ENCODE measurements around the gene ISLR2. TPM values are rescaled to one million over a fixed set of nuclear protein-coding genes. Genes with fewer than 3 reads are reported as not detected.

The ISLR2 gene
- total and polyA plus RNA-seq, 4 donors: 5.2 to 16.7 (median 11.3) TPM

- Histone ChIP-seq H3K27ac (ENCODE audit: low read depth, low read length) (no peak overlapping the region), H3K4me3 (ENCODE audit: low read depth, low read length) (no peak overlapping the region), H3K36me3 (ENCODE audit: control insufficient read depth, insufficient read depth, low read length) (no peaks in the 10 kb centered on the region), H3K4me1 (ENCODE audit: control insufficient read depth, insufficient read depth, low read length) (peaks cover 6% of the 10 kb centered on the region), H3K27me3 (ENCODE audit: control insufficient read depth, insufficient read depth, low read length) (peaks cover 10% of the 10 kb centered on the region), H3K9me3 (ENCODE audit: control insufficient read depth, insufficient read depth, low read length) (no peaks in the 10 kb centered on the region)
- WGBS (ENCODE audit: insufficient coverage): 79% methylated on average over 5 of the region's 6 CpGs
- DNase-seq (ENCODE audit: low read depth in 4 of 6, low spot score in 6 of 6): no peak
Observed at GRCh38 chr15:74120426-74120825, 10.0 kb upstream of the ISLR2 start.

- Histone ChIP-seq H3K27me3 (ENCODE audit: control insufficient read depth, insufficient read depth, low read length) (peaks cover 12% of the 10 kb centered on the region), H3K27ac (ENCODE audit: low read depth, low read length) (no peak overlapping the region)
- WGBS (ENCODE audit: insufficient coverage): 19% methylated on average over 4 of the region's 4 CpGs
Observed at GRCh38 chr15:74121039-74121438, 9.3 kb upstream of the ISLR2 start.

GRCh38 chr15:74121858-74122257 lies 8.5 kb upstream of the ISLR2 start:
- no peaks in the 10 kb centered on the region for H3K9me3 ChIP-seq (ENCODE audit: control insufficient read depth, insufficient read depth, low read length)
- H3K27ac ChIP-seq (ENCODE audit: low read depth, low read length): no peak overlapping the region
- WGBS (ENCODE audit: insufficient coverage): 82% methylated on average over 3 of the region's 6 CpGs
- no peaks in the 10 kb centered on the region for H3K36me3 ChIP-seq (ENCODE audit: control insufficient read depth, insufficient read depth, low read length)
- no peak overlapping the region for H3K4me3 ChIP-seq (ENCODE audit: low read depth, low read length)
- DNase-seq (ENCODE audit: low read depth in 4 of 6, low spot score in 6 of 6): no peak
- peaks cover 6% of the 10 kb centered on the region for H3K4me1 ChIP-seq (ENCODE audit: control insufficient read depth, insufficient read depth, low read length)
- H3K27me3 ChIP-seq (ENCODE audit: control insufficient read depth, insufficient read depth, low read length): peaks cover 16% of the 10 kb centered on the region

More at GRCh38 chr15:74121039-74121438, 9.3 kb upstream of the ISLR2 start:
- no peak for DNase-seq (ENCODE audit: low read depth in 4 of 6, low spot score in 6 of 6)
- Histone ChIP-seq H3K9me3 (ENCODE audit: control insufficient read depth, insufficient read depth, low read length) (no peaks in the 10 kb centered on the region), H3K4me3 (ENCODE audit: low read depth, low read length) (no peak overlapping the region), H3K4me1 (ENCODE audit: control insufficient read depth, insufficient read depth, low read length) (peaks cover 6% of the 10 kb centered on the region), H3K36me3 (ENCODE audit: control insufficient read depth, insufficient read depth, low read length) (no peaks in the 10 kb centered on the region)

GRCh38 chr15:74122403-74123130 lies 7.8 kb upstream of the ISLR2 start:
- DNase-seq (ENCODE audit: low read depth in 4 of 6, low spot score in 6 of 6): no peak

GRCh38 chr15:74123131-74123429 lies 7.3 kb upstream of the ISLR2 start:
- Histone ChIP-seq H3K27me3 (ENCODE audit: control insufficient read depth, insufficient read depth, low read length) (peaks cover 28% of the 10 kb centered on the region), H3K4me1 (ENCODE audit: control insufficient read depth, insufficient read depth, low read length) (peaks cover 16% of the 10 kb centered on the region), H3K4me3 (ENCODE audit: low read depth, low read length) (no peak overlapping the region), H3K27ac (ENCODE audit: low read depth, low read length) (no peak overlapping the region), H3K36me3 (ENCODE audit: control insufficient read depth, insufficient read depth, low read length) (no peaks in the 10 kb centered on the region), H3K9me3 (ENCODE audit: control insufficient read depth, insufficient read depth, low read length) (no peaks in the 10 kb centered on the region)
- DNase-seq (ENCODE audit: low read depth in 4 of 6, low spot score in 6 of 6): no peak
- 38% methylated on average over 3 of the region's 4 CpGs for WGBS (ENCODE audit: insufficient coverage)

More at GRCh38 chr15:74122403-74123130, 7.8 kb upstream of the ISLR2 start:
- Histone ChIP-seq H3K4me1 (ENCODE audit: control insufficient read depth, insufficient read depth, low read length) (peaks cover 11% of the 10 kb centered on the region), H3K27ac (ENCODE audit: low read depth, low read length) (no peak overlapping the region), H3K27me3 (ENCODE audit: control insufficient read depth, insufficient read depth, low read length) (peaks cover 23% of the 10 kb centered on the region), H3K9me3 (ENCODE audit: control insufficient read depth, insufficient read depth, low read length) (no peaks in the 10 kb centered on the region), H3K36me3 (ENCODE audit: control insufficient read depth, insufficient read depth, low read length) (no peaks in the 10 kb centered on the region), H3K4me3 (ENCODE audit: low read depth, low read length) (no peak overlapping the region)
- WGBS (ENCODE audit: insufficient coverage): 44% methylated on average over 3 of the region's 5 CpGs

- H3K27ac ChIP-seq (ENCODE audit: low read depth, low read length): no peak overlapping the region
- peaks cover 22% of the 10 kb centered on the region for H3K4me1 ChIP-seq (ENCODE audit: control insufficient read depth, insufficient read depth, low read length)
- H3K36me3 ChIP-seq (ENCODE audit: control insufficient read depth, insufficient read depth, low read length): no peaks in the 10 kb centered on the region
- no peaks in the 10 kb centered on the region for H3K9me3 ChIP-seq (ENCODE audit: control insufficient read depth, insufficient read depth, low read length)
- WGBS (ENCODE audit: insufficient coverage): 100% methylated on average over 1 of the region's 4 CpGs
- H3K4me3 ChIP-seq (ENCODE audit: low read depth, low read length): no peak overlapping the region
- peaks cover 34% of the 10 kb centered on the region for H3K27me3 ChIP-seq (ENCODE audit: control insufficient read depth, insufficient read depth, low read length)
- peak in 1 of 6 donors; percentile 78 for DNase-seq (ENCODE audit: low read depth in 4 of 6, low spot score in 6 of 6)
Observed at GRCh38 chr15:74123658-74124057, 6.7 kb upstream of the ISLR2 start.

- no peaks in the 10 kb centered on the region for H3K36me3 ChIP-seq (ENCODE audit: control insufficient read depth, insufficient read depth, low read length)
- peaks cover 39% of the 10 kb centered on the region for H3K27me3 ChIP-seq (ENCODE audit: control insufficient read depth, insufficient read depth, low read length)
- DNase-seq (ENCODE audit: low read depth in 4 of 6, low spot score in 6 of 6): no peak
- no peak overlapping the region for H3K4me3 ChIP-seq (ENCODE audit: low read depth, low read length)
- 83% methylated on average over 3 of the region's 3 CpGs for WGBS (ENCODE audit: insufficient coverage)
- peaks cover 27% of the 10 kb centered on the region for H3K4me1 ChIP-seq (ENCODE audit: control insufficient read depth, insufficient read depth, low read length)
- H3K9me3 ChIP-seq (ENCODE audit: control insufficient read depth, insufficient read depth, low read length): no peaks in the 10 kb centered on the region
- no peak overlapping the region for H3K27ac ChIP-seq (ENCODE audit: low read depth, low read length)
Observed at GRCh38 chr15:74124196-74124595, 6.2 kb upstream of the ISLR2 start.

GRCh38 chr15:74124759-74125158 lies 5.6 kb upstream of the ISLR2 start:
- WGBS (ENCODE audit: insufficient coverage): 73% methylated on average over 2 of the region's 7 CpGs
- H3K27ac ChIP-seq (ENCODE audit: low read depth, low read length): no peak overlapping the region

GRCh38 chr15:74127255-74127953 lies 3.0 kb upstream of the ISLR2 start:
- peaks cover 53% of the 10 kb centered on the region for H3K4me1 ChIP-seq (ENCODE audit: control insufficient read depth, insufficient read depth, low read length)
- H3K27me3 ChIP-seq (ENCODE audit: control insufficient read depth, insufficient read depth, low read length): peaks cover 62% of the 10 kb centered on the region
- peak overlapping the region; percentile 80 for H3K27ac ChIP-seq (ENCODE audit: low read depth, low read length)
- no peaks in the 10 kb centered on the region for H3K36me3 ChIP-seq (ENCODE audit: control insufficient read depth, insufficient read depth, low read length)
- no peaks in the 10 kb centered on the region for H3K9me3 ChIP-seq (ENCODE audit: control insufficient read depth, insufficient read depth, low read length)
- DNase-seq (ENCODE audit: low read depth in 4 of 6, low spot score in 6 of 6): peak in 5 of 6 donors; percentile 66 to 96 (median 83)
- H3K4me3 ChIP-seq (ENCODE audit: low read depth, low read length): peak overlapping the region; percentile 45
- 8% methylated on average over 42 of the region's 44 CpGs for WGBS (ENCODE audit: insufficient coverage)

More at GRCh38 chr15:74124759-74125158, 5.6 kb upstream of the ISLR2 start:
- DNase-seq (ENCODE audit: low read depth in 4 of 6, low spot score in 6 of 6): no peak
- Histone ChIP-seq H3K4me3 (ENCODE audit: low read depth, low read length) (no peak overlapping the region), H3K27me3 (ENCODE audit: control insufficient read depth, insufficient read depth, low read length) (peaks cover 45% of the 10 kb centered on the region), H3K36me3 (ENCODE audit: control insufficient read depth, insufficient read depth, low read length) (no peaks in the 10 kb centered on the region), H3K4me1 (ENCODE audit: control insufficient read depth, insufficient read depth, low read length) (peaks cover 33% of the 10 kb centered on the region), H3K9me3 (ENCODE audit: control insufficient read depth, insufficient read depth, low read length) (no peaks in the 10 kb centered on the region)
